Breast epithelium (tissue), 3 donors: Measurements from ENCODE around the gene SAYSD1.

Experiments used
- CTCF ChIP-seq, 3 donors: fragments of 450-650 bp; IDR thresholded peaks; one replicate each; pipeline ENCODE4 v1.5.1; 2016 to 2017; ENCODE audit warnings: antibody characterized with exemption in 3 of 3, mild to moderate bottlenecking in 3 of 3, moderate library complexity in 3 of 3
- POLR2A ChIP-seq: fragments of 450-650 bp; IDR thresholded peaks from one replicate; pipeline ENCODE4 v1.6.1; 2016; ENCODE audit warnings: antibody characterized with exemption, mild to moderate bottlenecking, moderate library complexity
- POLR2AphosphoS5 ChIP-seq, 3 donors: sonication (generic); formaldehyde crosslinking; IDR thresholded peaks; one replicate each; pipeline ENCODE4 v1.6.1; 2017; ENCODE audit warnings: antibody characterized with exemption in 3 of 3

GRCh38 chr6:39073471-39074355 is 41.3 kb downstream of the SAYSD1 start:
- TF ChIP-seq CTCF (IDR thresholded peaks at IDR 0.05) (no peak), POLR2A (no peak), POLR2AphosphoS5 (IDR thresholded peaks at IDR 0.05) (no peak)
